T-helper 2 cell treated with Interferon-gamma antibody and Interleukin-4, amounts not matched to agents 5 μg/mL and 100 μg/mL, for 36 hours (primary cell): ENCODE results near the gene HCRT.
"Not testable (repeated sequence)": the region's sequence is repeated elsewhere in the genome, so short reads cannot be mapped to it uniquely, and the experiment has no call there.

ENCODE experiments used
- DNase-seq: peaks from one replicate; pipeline ENCODE4 v3.0.0; 2021; ENCODE audit warnings: low spot score
- H3K27ac Mint-ChIP-seq: one replicate; pipeline ENCODE4 v1.8.0; 2021; ENCODE audit warnings: mild to moderate bottlenecking, mixed read lengths
- H3K27me3 Mint-ChIP-seq: one replicate; pipeline ENCODE4 v1.8.0; 2021; ENCODE audit warnings: low read depth, mixed read lengths
- H3K36me3 Mint-ChIP-seq: one replicate; pipeline ENCODE4 v1.8.0; 2021; ENCODE audit warnings: low read depth, mixed read lengths
- H3K4me1 Mint-ChIP-seq: one replicate; pipeline ENCODE4 v1.8.0; 2021; ENCODE audit warnings: low read depth, mixed read lengths
- H3K4me3 Mint-ChIP-seq: one replicate; pipeline ENCODE4 v1.8.0; 2022; ENCODE audit warnings: mild to moderate bottlenecking, moderate library complexity, mixed read lengths
- H3K9me3 Mint-ChIP-seq: one replicate; pipeline ENCODE4 v1.8.0; 2021; ENCODE audit warnings: mixed read lengths

The HCRT gene

DNA sequence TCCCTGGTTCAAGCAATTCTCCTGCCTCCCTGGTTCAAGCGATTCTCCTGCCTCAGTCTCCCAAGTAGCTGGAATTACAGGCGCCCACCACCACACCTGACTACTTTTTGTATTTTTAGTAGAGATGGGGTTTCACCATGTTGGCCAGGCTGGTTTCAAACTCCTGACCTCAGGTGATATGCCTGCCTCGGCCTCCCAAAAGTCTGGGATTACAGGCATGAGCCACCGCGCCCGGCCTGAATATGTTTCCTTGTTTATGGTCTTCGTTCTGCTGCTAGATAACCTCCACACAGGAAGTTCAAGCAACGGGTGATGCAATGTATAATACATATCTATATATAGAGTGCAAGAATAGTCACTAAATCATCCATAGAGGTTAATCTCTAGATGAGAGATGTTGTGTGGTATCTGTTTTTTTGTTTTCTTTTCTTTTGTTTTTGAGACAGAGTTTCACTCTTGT, 20.9 kb upstream of the HCRT start:
- not testable (repeated sequence) for H3K27ac Mint-ChIP-seq, H3K4me1 Mint-ChIP-seq, H3K27me3 Mint-ChIP-seq, H3K9me3 Mint-ChIP-seq, DNase-seq, H3K4me3 Mint-ChIP-seq
- peaks cover 60% of the 10 kb centered on the region for H3K36me3 Mint-ChIP-seq

GRCh38 chr17:42203354-42203753, 18.1 kb upstream of the HCRT start:
- Mint-ChIP-seq H3K27me3 (no peaks in the 10 kb centered on the region), H3K36me3 (peaks cover 52% of the 10 kb centered on the region), H3K4me3 (no peak overlapping the region), H3K9me3 (no peaks in the 10 kb centered on the region), H3K27ac (no peak overlapping the region), H3K4me1 (no peaks in the 10 kb centered on the region)
- no peak for DNase-seq

GRCh38 chr17:42202696-42203095, 17.4 kb upstream of the HCRT start:
- H3K36me3 Mint-ChIP-seq: peaks cover 52% of the 10 kb centered on the region
- no peaks in the 10 kb centered on the region for H3K9me3 Mint-ChIP-seq

DNA sequence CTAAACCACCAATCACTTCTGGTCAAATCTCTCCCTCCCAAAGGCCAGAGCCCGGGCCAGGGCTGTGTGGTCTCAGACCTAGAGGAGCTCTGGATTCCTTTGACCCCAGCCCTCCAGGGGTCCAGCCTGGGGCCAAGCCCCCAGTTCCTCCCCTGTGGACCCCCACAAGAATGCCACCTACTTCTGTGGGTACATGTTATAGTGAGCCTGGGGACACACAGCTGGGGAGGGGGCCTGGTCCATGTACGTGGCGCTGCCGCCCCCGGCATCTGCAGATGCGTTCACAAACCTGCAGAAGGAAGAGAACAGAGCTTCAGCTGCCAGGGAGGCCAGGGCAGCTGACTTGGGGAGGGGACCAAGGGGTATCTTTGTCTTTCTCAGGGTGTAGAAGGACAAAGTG, 16.9 kb upstream of the HCRT start:
- Mint-ChIP-seq H3K27ac (no peak overlapping the region), H3K9me3 (no peaks in the 10 kb centered on the region), H3K36me3 (peaks cover 47% of the 10 kb centered on the region), H3K4me3 (no peak overlapping the region), H3K4me1 (no peaks in the 10 kb centered on the region), H3K27me3 (no peaks in the 10 kb centered on the region)
- DNase-seq: no peak

More at GRCh38 chr17:42202696-42203095, 17.4 kb upstream of the HCRT start:
- Mint-ChIP-seq H3K27ac (no peak overlapping the region), H3K4me3 (no peak overlapping the region), H3K4me1 (no peaks in the 10 kb centered on the region), H3K27me3 (no peaks in the 10 kb centered on the region)
- no peak for DNase-seq

DNA sequence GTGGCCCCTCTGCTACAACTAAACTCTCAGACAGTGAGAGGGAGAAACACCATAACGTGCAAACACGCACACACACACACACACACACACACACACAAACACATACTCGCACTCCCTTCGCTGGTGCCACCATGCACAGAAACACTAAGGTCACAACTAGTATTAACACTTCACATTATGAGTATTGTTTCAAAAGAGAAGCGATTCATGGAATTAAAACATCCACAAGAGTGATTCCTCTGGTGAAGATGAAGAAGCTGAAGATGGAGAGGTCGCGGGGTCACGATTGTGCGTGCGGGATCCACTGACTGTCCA, 16.2 kb upstream of the HCRT start:
- Mint-ChIP-seq H3K27ac (no peak overlapping the region), H3K27me3 (no peaks in the 10 kb centered on the region), H3K9me3 (no peaks in the 10 kb centered on the region), H3K36me3 (peaks cover 47% of the 10 kb centered on the region), H3K4me1 (no peaks in the 10 kb centered on the region), H3K4me3 (no peak overlapping the region)
- DNase-seq: no peak

DNA sequence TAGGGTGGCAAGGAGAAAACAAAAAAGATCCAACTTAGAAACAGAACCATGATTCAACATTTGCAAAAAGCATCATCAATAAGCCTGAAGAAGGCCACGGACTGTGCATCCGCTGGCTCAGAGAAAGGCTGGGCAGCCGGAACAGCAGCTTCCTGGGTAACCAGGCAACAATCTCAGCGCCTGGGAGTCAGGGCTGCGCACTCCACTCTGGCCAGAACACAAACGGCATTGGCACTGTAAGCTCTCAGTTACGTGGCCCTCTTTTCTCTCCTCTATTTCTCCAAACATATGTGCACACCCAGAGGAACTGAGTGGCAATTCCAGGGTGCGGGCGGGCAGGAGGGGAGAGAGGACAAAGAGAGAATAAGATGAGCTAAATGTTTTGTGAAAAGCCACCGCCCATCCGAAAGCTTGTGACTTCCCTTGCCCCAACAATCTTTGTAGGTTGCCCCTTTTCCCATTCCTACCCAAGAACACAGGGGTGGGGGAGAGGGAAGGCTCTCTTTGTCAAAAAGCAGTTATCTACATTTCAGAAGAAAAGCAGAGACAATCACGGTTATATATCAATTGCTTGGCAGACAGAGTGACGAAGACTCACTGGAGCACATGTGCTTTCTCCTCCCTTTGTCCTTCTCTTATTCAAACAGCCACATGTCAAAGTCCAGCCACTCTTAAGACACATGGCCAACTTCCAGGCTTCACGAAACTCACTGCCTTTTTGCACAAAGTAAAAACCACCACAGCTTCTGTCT, 15.6 kb upstream of the HCRT start:
- H3K4me1 Mint-ChIP-seq: no peaks in the 10 kb centered on the region
- H3K36me3 Mint-ChIP-seq: peaks cover 46% of the 10 kb centered on the region
- no peaks in the 10 kb centered on the region for H3K9me3 Mint-ChIP-seq
- no peaks in the 10 kb centered on the region for H3K27me3 Mint-ChIP-seq
- H3K27ac Mint-ChIP-seq: no peak overlapping the region
- no peak for DNase-seq
- H3K4me3 Mint-ChIP-seq: no peak overlapping the region

- Mint-ChIP-seq H3K27ac (no peak overlapping the region), H3K36me3 (peaks cover 38% of the 10 kb centered on the region), H3K27me3 (no peaks in the 10 kb centered on the region), H3K4me1 (peaks cover under 1% of the 10 kb centered on the region), H3K4me3 (no peak overlapping the region), H3K9me3 (no peaks in the 10 kb centered on the region)
- DNase-seq: no peak
Observed at GRCh38 chr17:42199416-42200011, 14.3 kb upstream of the HCRT start.

DNA sequence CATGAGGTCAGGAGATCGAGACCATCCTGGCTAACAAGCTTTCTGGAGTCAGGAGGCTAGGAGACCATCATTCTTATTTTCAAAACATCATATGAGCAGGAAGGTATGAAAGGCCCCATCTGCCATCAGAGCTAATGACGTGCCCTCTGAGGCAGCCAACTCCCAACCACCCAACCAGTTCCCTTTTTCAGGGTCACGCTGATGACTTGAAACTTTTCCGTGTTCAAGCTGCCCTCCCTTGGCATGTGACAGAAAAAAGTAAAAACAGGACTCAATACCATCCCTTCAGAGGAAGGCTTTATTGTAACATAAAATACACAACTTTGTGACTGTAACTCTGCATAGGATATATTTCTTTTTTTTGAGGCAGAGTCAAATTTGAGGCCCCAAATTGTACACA, 13.6 kb upstream of the HCRT start:
- no peak overlapping the region for H3K27ac Mint-ChIP-seq
- H3K4me3 Mint-ChIP-seq: no peak overlapping the region
- peaks cover 33% of the 10 kb centered on the region for H3K36me3 Mint-ChIP-seq
- H3K9me3 Mint-ChIP-seq: no peaks in the 10 kb centered on the region
- H3K27me3 Mint-ChIP-seq: no peaks in the 10 kb centered on the region
- DNase-seq: no peak
- H3K4me1 Mint-ChIP-seq: peaks cover 4% of the 10 kb centered on the region

DNA sequence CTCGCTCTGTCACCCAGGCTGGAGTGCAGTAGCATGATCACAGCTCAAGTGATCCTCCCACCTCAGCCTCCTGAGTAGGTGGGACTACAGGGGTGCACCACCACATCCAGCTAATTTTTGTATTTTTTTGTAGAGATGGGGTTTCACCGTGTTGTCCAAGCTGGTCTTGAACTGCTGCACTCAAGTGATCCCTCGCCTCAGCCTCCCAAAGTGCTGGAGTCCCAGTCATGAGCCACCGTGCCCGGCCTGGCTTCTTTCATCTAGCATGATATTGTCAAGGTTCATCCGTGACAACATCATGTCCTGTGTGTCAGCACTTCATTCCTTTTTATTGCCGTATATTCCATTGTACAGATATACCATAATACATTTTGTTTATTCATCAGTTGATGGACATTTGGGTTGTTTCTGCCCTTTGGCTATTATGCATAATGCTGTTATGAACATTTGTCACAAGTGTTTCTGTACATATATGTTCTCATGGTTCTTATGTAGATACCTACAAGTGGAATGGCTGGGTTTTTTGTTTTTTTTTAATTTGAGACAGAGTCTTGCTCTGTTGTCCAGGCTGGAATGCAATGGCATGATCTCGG, 12.4 kb upstream of the HCRT start:
- no peaks in the 10 kb centered on the region for H3K27me3 Mint-ChIP-seq
- DNase-seq: no peak
- H3K36me3 Mint-ChIP-seq: peaks cover 22% of the 10 kb centered on the region
- H3K4me3 Mint-ChIP-seq: no peak overlapping the region
- peaks cover 12% of the 10 kb centered on the region for H3K4me1 Mint-ChIP-seq
- no peak overlapping the region for H3K27ac Mint-ChIP-seq
- no peaks in the 10 kb centered on the region for H3K9me3 Mint-ChIP-seq

DNA sequence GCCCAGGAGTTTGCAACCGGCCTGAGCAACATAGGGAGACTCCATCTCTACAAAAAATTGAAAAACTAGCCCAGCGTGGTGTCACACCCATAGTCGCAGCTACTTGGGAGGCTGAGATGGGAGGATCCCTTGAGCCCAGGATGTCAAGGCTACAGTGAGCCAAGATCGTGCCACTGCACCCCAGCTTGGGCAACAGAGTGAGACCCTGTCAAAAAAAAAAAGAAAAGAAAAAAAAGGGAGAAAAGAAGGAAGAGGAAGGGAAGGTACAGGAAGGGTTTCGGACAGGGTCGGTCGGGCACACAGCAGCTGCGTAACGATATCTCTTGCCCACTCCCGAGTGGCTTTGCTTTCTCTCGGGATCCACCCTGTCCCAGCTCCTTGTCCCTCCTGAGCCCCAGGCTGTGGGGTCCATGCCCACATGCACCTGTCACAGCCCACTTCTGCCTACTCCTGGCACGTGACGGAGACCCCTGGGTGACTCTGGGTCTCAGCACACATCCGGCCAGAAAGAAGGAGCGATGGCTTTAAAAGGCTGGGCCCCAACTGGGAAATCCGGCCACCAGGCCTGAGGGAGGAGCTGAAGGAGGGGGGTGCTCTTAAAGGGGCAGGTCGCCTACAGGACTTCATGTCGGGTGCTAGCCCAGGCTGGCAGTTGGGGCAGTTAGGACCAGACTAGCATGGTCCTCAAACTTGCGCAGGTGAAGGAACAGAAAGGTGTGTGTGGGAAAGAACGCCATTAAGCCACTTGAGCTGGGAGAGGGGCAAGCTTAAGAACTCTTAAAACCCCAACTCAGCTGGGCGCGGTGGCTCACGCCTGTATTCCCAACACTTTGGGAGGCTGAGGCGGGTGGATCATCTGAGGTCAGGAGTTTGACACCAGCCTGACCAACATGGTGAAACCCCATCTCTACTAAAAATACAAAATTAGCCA, 9.0 kb upstream of the HCRT start, which contains the start of gene GHDC:
Gene GHDC, minus strand, starts transcription at position 526 of the 931 bp plus-strand sequence. CDS start 913 bp downstream, outside the sequence.
- Mint-ChIP-seq H3K9me3 (no peaks in the 10 kb centered on the region), H3K4me3 (peak within 1 kb of the TSS; percentile 94), H3K4me1 (peaks cover 12% of the 10 kb centered on the region), H3K27ac (peak within 1 kb of the TSS; percentile 91), H3K27me3 (no peaks in the 10 kb centered on the region), H3K36me3 (peaks cover under 1% of the 10 kb centered on the region)
- peak; percentile 83 for DNase-seq

GRCh38 chr17:42193216-42193968, 8.1 kb upstream of the HCRT start:
- peak overlapping the region; percentile 94 for H3K4me3 Mint-ChIP-seq
- H3K36me3 Mint-ChIP-seq: no peaks in the 10 kb centered on the region
- DNase-seq: no peak
- peak overlapping the region; percentile 91 for H3K27ac Mint-ChIP-seq
- no peaks in the 10 kb centered on the region for H3K27me3 Mint-ChIP-seq
- H3K9me3 Mint-ChIP-seq: no peaks in the 10 kb centered on the region
- peaks cover 14% of the 10 kb centered on the region for H3K4me1 Mint-ChIP-seq

DNA sequence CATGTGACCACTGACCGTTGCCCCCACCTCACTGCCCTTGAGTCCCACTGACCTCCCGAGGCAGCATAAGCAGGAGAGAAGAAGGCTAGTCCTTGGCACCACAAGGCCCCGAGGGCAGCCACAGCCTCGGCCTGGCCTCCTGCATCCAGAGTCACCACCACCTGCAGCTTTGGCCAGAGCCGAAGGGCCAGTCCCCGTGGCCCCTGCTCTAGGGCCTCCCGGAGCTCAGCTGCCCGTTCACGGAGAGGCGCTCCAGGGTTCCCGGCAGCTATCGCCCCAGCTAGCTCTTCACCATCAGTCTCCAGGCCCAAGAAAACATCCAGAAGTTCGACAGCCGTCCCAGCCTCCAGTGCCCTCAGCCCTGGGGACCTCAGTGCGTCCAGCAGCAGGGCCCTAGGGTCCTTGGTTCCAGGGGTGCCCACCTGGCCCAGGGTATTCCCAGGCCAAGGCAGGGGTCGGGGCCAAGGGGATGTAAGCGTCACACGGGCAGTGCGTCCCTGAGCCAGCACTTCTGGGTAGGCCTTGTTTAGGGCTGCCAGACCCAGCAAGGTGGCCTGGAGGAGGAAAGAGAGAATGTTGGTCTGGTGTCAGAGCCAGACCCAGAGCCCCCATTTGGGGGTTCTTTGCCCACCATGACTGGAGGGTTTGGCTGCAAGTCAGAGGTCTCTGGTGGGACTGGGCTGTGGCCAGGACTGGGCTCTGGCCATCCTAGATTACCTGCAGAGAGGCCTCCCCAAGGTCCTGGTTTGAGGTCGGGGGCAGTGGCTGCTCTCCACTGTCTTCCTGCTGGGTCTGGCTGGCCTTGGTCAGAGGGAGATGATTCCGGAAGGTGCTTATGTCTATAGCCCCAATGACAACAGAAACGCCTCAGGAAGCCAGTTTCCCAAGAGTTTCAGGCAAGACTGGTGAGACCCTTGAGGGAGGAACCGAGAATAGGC, 7.2 kb upstream of the HCRT start:
- no peak overlapping the region for H3K27ac Mint-ChIP-seq
- H3K4me1 Mint-ChIP-seq: peaks cover 14% of the 10 kb centered on the region
- no peak for DNase-seq
- H3K9me3 Mint-ChIP-seq: no peaks in the 10 kb centered on the region
- peak overlapping the region; percentile 94 for H3K4me3 Mint-ChIP-seq
- no peaks in the 10 kb centered on the region for H3K27me3 Mint-ChIP-seq
- H3K36me3 Mint-ChIP-seq: no peaks in the 10 kb centered on the region
